GM12892 (cell line): ENCODE data around the gene MLLT6.

Experiments used
- POLR2A ChIP-seq: IDR thresholded peaks from 2 replicates; pipeline ENCODE4 v1.6.1; 2011; ENCODE audit warnings: low read depth, low read length, control low read depth
- POLR2AphosphoS5 ChIP-seq: IDR thresholded peaks from 2 replicates; pipeline ENCODE4 v1.6.1; 2011; ENCODE audit warnings: low read depth, low read length, control low read depth
- TAF1 ChIP-seq: IDR thresholded peaks from 2 replicates; pipeline ENCODE4 v1.6.1; 2011; ENCODE audit warnings: low read depth, mild to moderate bottlenecking, control low read depth, low read length, borderline replicate concordance

GRCh38 chr17:38720941-38721340, 15.9 kb downstream of the MLLT6 start:
- TF ChIP-seq POLR2A, result no peak
- no peak for TF ChIP-seq POLR2AphosphoS5
- TF ChIP-seq TAF1, result no peak
